Esophagus muscularis mucosa (tissue), 3 donors: ENCODE results near the gene HOXD4.

Source experiments
- POLR2A ChIP-seq: fragments of 450-650 bp; IDR thresholded peaks from one replicate; pipeline ENCODE4 v1.6.1; 2017; ENCODE audit warnings: antibody characterized with exemption, moderate library complexity, mild to moderate bottlenecking, low read depth
- POLR2AphosphoS5 ChIP-seq, 2 donors: sonication (generic); formaldehyde crosslinking; IDR thresholded peaks; one replicate each; pipeline ENCODE4 v1.6.1; 2017; ENCODE audit warnings: antibody characterized with exemption in 2 of 2
- TF ChIP-seq, protein P1 (sequence below), 3 experiments: fragments of 200-600 bp in 2 of 3; fragments of 450-650 bp in 1 of 3; sonication (generic) in 2 of 3; IDR thresholded peaks; one replicate each; pipeline ENCODE4 v1.5.1; 2017 to 2019; ENCODE audit warnings: antibody characterized with exemption in 3 of 3, mild to moderate bottlenecking in 2 of 3, moderate library complexity in 1 of 3

- TF ChIP-seq, protein P1, sequence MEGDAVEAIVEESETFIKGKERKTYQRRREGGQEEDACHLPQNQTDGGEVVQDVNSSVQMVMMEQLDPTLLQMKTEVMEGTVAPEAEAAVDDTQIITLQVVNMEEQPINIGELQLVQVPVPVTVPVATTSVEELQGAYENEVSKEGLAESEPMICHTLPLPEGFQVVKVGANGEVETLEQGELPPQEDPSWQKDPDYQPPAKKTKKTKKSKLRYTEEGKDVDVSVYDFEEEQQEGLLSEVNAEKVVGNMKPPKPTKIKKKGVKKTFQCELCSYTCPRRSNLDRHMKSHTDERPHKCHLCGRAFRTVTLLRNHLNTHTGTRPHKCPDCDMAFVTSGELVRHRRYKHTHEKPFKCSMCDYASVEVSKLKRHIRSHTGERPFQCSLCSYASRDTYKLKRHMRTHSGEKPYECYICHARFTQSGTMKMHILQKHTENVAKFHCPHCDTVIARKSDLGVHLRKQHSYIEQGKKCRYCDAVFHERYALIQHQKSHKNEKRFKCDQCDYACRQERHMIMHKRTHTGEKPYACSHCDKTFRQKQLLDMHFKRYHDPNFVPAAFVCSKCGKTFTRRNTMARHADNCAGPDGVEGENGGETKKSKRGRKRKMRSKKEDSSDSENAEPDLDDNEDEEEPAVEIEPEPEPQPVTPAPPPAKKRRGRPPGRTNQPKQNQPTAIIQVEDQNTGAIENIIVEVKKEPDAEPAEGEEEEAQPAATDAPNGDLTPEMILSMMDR (IDR thresholded peaks at IDR 0.05), result no peak
- no peak for TF ChIP-seq POLR2AphosphoS5 (IDR thresholded peaks at IDR 0.05)
- no peak for TF ChIP-seq POLR2A
Measured at GRCh38 chr2:176139661-176140512, 11.5 kb upstream of the HOXD4 start.
